Mucosa of descending colon (tissue), 3 donors: ENCODE data around the gene CEP83. TPM values are rescaled to one million over a fixed set of nuclear protein-coding genes. Genes with fewer than 3 reads are reported as not detected.

Experiments used
- ATAC-seq: fragments of 200-7000 bp; cut with Tn5 transposase; one replicate; pipeline ENCODE4 v1.9.1; 2020; ENCODE audit warnings: mild to moderate bottlenecking, moderate library complexity
- DNase-seq, 3 donors: peaks; one replicate each; pipeline ENCODE4 v3.0.0-alpha.2; 2020
- H3K36me3 ChIP-seq: fragments of 200-600 bp; one replicate; pipeline ENCODE4 v1.8.0; 2021; ENCODE audit warnings: low read depth, mild to moderate bottlenecking
- H3K4me1 ChIP-seq: fragments of 200-600 bp; one replicate; pipeline ENCODE4 v1.8.0; 2021; ENCODE audit warnings: low read depth, mild to moderate bottlenecking
- H3K4me3 ChIP-seq: fragments of 200-600 bp; one replicate; pipeline ENCODE4 v1.8.0; 2021; ENCODE audit warnings: mild to moderate bottlenecking
- H3K9me3 ChIP-seq: fragments of 200-600 bp; one replicate; pipeline ENCODE4 v1.8.0; 2021; ENCODE audit warnings: mild to moderate bottlenecking
- CTCF ChIP-seq: fragments of 200-600 bp; IDR thresholded peaks from one replicate; pipeline ENCODE4 v1.8.0; 2022; ENCODE audit warnings: antibody characterized with exemption, mild to moderate bottlenecking
- intact Hi-C, 2 donors: fragments of 100-400 bp; cut with DNase I in 1 of 2; cut with micrococcal nuclease in 1 of 2; formaldehyde crosslinking; loops; one replicate each; pipeline versions ENCODE4 v1.11.0 to v1.11.1; 2022; cut with DNase I, micrococcal nuclease
- total RNA-seq, 3 donors: library from RNA; stranded (reverse); fragmentation: NEBNext Ultra II Directional in 2 of 3; extraction: Animal tissue kit (Norgen Biotek cat#: 25700) in 2 of 3; gene quantifications; one replicate each; pipeline versions ENCODE4 v1.2.1 to v1.2.4, GENCODE V29; 2021 to 2023
- donor health status: DM: no; HTN: no; CAD: no; lungs with moderate emphysema.
- donor health status: DM: no; HTN: no; CAD: no.
- donor health status: DM: no; HTN: yes; CAD: no.

The CEP83 gene
- total RNA-seq, 3 donors from 2014 or later = 11.7 to 14.4 (median 14.3) TPM

- TF ChIP-seq CTCF = no peak
- intact Hi-C loops = no loop called here
- no peak for DNase-seq
- ATAC-seq = no peak
- Histone ChIP-seq H3K4me1 (peaks cover 6% of the 10 kb centered on the region), H3K36me3 (no peaks in the 10 kb centered on the region), H3K4me3 (no peak overlapping the region), H3K9me3 (no peaks in the 10 kb centered on the region)
Observed at GRCh38 chr12:94260017-94260416, 199.7 kb downstream of the CEP83 start.

GRCh38 chr12:94258593-94258992 is 201.1 kb downstream of the CEP83 start:
- no peak for ATAC-seq
- Histone ChIP-seq H3K9me3 (no peaks in the 10 kb centered on the region), H3K4me1 (peaks cover 6% of the 10 kb centered on the region), H3K36me3 (no peaks in the 10 kb centered on the region), H3K4me3 (no peak overlapping the region)
- DNase-seq = no peak
- intact Hi-C loops = no loop called here
- TF ChIP-seq CTCF = no peak

Other genes starting within 250 kb of the CEP83 start
- gene TMCC3, start 190.7 kb upstream of the CEP83 start, total RNA-seq = 10 to 100 TPM; 40.8 to 97.2 (median 92.0) TPM